ENCODE measurements around the gene C1QTNF12.

DNA sequence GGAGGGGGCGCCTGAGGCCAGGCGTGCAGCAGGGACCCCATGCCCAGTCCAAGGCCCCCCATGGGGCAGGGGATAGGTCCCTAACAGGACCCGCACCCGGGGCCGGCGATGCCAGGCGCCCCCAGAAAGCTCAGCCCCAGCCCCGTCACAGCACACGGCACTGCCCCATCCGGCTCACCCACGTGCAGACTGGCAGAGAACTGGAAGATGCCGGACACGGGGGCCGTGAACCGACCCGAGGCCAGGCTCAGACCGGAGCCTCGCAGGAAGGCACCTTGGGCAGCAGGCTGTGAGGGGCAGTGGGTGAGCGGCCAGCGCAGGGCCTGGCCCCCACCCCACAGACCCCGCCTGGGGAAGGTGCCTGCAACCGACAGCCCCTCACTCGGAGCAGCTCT is 3.3 kb downstream of the C1QTNF12 start:
- TF ChIP-seq, protein P1, sequence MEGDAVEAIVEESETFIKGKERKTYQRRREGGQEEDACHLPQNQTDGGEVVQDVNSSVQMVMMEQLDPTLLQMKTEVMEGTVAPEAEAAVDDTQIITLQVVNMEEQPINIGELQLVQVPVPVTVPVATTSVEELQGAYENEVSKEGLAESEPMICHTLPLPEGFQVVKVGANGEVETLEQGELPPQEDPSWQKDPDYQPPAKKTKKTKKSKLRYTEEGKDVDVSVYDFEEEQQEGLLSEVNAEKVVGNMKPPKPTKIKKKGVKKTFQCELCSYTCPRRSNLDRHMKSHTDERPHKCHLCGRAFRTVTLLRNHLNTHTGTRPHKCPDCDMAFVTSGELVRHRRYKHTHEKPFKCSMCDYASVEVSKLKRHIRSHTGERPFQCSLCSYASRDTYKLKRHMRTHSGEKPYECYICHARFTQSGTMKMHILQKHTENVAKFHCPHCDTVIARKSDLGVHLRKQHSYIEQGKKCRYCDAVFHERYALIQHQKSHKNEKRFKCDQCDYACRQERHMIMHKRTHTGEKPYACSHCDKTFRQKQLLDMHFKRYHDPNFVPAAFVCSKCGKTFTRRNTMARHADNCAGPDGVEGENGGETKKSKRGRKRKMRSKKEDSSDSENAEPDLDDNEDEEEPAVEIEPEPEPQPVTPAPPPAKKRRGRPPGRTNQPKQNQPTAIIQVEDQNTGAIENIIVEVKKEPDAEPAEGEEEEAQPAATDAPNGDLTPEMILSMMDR (IDR thresholded peaks at IDR 0.05), result no peak
- TF ChIP-seq EP300 (IDR thresholded peaks at IDR 0.05), result no peak
- TF ChIP-seq POLR2A (IDR thresholded peaks at IDR 0.05; ENCODE audit: low read depth), result no peak
- no peak for TF ChIP-seq POLR2AphosphoS5 (IDR thresholded peaks at IDR 0.05)
